HG02970 (cell line): ENCODE measurements around the gene ENTPD1.
"Not testable (repeated sequence)": the region's sequence is repeated elsewhere in the genome, so short reads cannot be mapped to it uniquely, and the experiment has no call there.

Experiments used
- ATAC-seq: cut with Tn5 transposase; IDR thresholded peaks from one replicate; pipeline ENCODE4 v1.9.1; 2021; ENCODE audit warnings: mild to moderate bottlenecking, moderate library complexity, moderate number of reproducible peaks; ENCODE audit not compliant: unreplicated experiment, low FRiP score

The ENTPD1 gene

DNA sequence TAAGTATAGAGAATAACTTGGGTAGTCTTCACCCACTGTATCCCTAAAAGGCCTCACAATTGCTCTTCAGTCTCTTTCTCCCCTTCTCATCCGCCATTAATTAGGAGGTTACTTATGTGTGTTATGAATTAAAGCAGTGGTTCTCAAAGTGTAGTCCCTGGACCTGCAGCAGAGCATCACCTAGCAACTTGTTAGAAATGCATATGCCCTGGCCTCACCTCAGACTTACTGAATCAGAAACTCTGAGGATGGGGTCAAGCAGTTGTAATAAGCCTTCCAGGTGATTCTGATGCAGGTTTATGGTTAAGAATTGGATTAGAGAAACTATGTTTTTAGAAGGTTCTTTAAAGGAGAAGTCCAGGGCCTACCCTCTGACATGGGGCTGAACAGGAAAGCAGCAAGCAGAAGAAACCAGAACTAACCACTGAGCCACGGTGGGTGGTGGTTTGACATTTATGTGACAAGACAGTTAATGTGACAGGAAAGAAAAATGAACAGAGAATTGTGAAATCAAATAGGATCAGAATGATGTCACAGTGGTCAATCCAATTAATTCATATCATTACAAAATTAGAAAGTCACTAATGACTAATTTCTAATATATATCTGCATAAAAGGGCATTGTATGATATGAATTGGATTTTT, 37.6 kb downstream of the ENTPD1 start:
- no peak for ATAC-seq

DNA sequence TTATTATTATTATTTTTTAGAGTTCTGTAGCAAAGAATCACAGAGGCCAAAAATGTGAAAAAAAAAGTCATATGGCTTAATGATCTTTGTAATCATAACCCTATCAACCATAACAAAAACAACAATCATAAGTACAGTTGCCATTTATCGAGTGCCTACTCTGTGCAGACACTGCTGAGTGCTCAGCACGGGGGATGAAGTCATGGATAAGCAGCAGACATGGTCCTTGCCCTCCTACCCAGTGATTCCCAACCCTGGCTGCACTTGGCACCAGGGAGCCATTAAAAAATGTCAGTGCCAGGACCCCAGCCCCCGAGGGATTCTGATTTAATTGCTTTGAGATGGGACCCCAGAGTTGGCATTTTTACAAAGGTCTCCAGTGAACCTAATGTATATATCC, 38.2 kb downstream of the ENTPD1 start:
- ATAC-seq, result no peak

GRCh38 chr10:95795602-95796001, 39.6 kb downstream of the ENTPD1 start:
- ATAC-seq, result no peak

DNA sequence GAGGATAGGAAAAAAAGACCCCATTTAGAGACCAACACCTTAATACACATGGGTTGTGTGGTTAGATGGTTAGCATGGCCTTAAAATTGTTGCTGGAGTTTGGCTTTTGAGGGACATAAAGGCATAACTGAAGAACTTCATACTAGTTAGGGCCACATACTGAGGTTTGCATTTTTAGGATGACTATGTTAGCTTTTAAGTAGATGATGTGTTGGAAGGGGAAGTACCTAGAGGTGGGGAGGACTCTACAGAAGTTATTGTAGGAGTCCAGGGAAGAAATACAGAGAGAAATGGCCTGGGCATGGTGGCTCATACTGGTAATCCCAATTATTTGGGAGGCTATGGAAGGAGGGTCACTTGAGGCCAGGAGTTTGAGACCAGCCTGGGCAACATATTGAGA, 40.5 kb downstream of the ENTPD1 start:
- no peak for ATAC-seq

DNA sequence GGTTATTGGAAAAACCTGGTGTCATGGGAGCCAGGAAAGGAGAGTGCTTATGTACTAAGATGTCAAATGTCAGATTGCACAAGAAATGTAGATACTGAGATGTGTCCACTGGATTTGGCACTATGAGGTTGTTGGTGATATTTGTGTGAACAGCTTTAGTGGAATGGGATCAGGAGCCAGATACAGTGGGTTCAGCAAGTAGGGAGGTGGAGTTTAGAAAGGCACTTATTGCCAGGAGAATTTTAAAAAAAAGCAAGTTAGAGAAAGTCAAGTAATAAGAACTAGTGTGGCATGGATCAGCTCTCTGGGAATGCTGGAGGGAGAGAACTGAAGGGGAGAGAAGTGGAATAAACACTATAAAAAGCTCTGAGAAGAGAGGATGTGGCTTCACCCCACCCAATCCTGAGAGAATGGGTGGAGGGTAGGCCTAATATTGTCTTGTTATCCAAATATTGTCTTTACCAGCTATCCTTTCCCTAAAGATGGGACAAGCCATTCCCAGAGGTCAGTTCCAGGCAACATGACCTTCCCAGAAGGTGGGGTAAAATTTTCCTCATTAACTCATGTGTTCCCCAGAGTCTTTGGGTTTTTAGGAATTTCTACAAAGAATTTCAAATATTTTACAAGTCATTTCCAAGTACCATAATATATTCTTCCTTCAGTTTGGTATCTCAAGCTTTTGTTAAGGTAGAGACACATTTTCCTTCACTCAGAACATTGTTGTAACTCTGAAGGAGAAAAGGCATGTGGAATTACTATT, 42.3 kb downstream of the ENTPD1 start:
- no peak for ATAC-seq

DNA sequence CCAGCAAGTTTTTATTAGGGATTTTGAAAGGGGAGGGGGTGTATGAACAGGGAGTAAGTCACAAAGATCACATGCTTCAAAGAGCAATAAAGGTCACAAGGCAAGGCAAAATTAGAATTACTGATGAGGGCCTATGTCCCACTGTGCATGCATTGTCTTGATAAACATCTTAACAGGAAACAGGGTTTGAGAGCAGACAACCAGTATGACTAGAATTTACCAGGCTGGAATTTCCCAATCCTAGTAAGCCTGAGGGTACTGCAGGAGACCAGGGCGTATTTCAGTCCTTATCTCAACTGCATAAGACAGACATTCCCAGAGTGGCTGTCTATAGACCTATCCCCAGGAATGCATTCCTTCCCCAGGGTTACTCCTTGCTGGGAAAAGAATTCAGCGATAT, 44.3 kb downstream of the ENTPD1 start:
- ATAC-seq, result not testable (repeated sequence)

DNA sequence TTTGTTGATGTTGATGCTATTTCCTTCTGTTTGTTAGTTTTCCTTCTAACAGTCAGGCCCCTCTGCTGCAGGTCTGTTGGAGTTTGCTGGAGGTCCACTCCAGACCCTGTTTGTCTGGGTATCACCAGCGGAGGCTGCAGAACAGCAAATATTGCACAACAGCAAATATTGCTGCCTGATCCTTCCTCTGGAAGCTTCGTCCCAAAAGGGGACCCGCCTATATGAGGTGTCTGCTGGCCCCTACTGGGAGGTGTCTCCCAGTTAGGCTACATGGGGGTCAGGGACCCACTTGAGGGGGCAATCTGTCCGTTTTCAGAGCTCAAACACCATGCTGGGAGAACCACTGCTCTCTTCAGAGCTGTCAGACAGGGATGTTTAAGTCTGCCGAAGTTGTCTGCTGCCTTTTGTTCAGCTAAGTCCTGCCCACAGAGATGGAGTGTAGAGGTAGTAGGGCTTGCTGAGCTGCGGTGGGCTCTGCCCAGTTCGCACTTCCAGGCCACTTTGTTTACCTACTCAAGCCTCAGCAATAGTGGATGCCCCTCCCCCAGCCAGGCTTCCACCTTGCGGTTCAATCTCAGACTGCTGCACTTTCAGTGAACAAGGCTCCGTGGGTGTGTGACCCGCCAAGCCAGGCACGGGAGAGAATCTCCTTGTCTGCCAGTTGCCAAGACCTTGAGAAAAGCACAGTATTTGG, 50.9 kb downstream of the ENTPD1 start:
- ATAC-seq, result not testable (repeated sequence)

- not testable (repeated sequence) for ATAC-seq
These were observed 52.8 kb downstream of the ENTPD1 start for GRCh38 chr10:95808705-95809308.

DNA sequence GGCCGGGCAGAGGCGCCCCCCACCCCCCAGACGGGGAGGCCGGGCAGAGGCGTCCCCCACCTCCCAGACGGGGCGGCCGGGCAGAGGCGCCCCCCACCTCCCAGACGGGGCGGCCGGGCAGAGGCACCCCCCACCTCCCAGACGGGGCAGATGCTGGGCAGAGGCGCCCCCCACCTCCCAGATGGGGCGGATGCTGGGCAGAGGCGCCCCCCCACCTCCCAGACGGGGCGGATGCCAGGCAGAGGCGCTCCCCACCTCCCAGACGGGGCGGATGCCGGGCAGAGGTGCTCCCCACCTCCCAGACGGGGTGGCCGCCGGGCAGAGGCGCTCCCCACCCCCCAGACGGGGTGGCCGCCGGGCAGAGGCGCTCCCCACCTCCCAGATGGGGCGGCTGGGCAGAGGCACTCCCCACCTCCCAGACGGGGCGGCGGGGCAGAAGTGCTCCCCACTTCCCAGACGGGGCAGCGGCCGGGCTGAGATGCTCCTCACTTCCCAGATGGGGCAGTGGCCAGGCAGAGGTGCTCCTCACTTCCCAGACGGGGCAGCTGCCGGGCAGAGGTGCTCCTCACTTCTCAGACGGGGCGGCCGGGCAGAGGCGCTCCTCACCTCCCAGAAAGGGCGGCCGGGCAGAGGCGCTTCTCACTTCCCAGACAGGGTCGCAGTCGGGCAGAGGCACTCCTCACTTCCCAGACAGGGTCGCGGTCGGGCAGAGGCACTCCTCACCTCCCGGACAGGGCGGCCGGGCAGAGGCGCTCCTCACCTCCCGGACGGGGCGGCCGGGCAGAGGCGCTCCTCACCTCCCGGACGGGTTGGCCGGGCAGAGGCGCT, 53.6 kb downstream of the ENTPD1 start:
- no peak for ATAC-seq

- ATAC-seq, result no peak
These were observed 54.4 kb downstream of the ENTPD1 start for GRCh38 chr10:95810198-95810976.

DNA sequence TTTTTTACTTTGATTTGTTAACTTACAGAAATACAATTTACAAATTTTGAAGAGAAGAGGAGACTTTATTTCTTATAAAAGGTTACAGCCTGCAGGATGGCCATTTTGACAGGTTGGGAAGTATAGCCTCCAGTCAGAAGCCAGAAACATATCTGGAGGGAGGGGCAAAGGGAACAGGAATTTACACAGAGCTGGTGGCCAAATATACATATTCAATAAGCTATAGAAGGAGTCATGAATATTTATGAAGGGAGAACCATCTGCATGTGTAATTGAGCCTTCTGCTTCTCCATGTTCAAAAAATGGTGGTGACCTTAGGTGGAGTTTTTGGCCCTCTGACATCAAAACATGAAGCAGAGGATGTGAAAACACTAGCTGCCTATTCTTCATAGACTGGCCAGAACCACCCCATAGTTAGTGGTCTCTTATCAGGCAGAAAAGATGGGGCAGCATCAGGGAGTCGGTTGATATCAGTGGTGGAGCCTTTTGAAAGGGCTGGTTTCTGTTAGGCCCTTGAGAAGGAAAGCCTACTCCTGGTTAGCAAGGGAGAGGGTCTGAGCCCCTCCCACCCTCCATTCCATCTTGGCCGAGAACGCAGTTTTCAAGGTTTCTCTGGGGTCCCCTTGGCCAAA, 57.2 kb downstream of the ENTPD1 start:
- ATAC-seq, result no peak

DNA sequence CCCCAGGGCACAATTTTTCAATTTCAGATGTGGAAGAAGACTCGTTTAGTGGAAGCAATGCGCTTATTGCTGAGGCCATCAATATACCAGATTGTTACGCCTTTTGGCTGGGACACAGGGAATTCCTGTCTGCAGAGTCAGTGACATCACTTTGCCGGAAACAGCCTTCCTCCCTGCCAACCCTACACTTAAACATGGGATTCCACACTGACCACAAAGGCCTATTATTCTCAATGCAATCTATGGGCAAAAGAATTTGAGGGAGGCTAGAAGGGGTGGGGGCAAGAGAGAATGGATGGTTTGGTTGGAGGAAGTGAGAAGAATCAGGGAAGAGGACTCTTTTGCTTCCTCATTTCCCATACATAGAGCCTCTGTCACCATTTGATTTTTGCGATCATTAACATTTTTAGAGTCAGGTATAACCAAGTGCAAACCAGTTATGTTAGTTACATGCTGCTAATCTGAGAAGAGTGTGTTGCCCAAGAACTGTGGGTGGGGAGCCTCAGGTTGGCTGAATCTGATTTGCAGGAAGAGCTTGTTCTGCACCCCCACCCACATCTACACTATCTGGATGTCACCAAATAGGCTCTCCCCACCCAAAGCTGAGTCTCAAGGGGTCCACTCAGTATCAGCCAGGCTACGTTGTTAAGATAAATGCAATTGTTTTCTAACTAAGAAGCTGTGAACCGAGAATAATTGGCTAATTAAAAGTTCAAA, 58.2 kb downstream of the ENTPD1 start:
- ATAC-seq, result no peak

DNA sequence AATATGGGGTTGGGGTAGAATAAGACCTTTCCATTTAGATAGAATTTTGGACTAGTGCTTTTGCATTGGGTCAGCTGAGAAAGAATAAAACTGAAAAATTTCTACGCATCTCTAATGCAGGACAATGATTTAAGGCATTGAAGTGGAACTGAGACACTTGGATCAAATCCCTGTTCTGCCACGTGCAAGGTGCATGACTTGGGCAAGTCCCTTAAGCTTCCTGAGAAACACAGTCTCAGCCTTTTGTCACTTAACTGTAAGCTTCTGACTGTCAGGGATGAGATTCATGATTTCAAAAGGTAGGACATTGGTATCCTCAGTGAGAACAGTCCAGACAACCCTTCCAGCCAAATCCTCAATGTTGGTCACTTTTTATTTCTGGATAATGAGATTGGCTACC, 59.2 kb downstream of the ENTPD1 start:
- ATAC-seq, result no peak

DNA sequence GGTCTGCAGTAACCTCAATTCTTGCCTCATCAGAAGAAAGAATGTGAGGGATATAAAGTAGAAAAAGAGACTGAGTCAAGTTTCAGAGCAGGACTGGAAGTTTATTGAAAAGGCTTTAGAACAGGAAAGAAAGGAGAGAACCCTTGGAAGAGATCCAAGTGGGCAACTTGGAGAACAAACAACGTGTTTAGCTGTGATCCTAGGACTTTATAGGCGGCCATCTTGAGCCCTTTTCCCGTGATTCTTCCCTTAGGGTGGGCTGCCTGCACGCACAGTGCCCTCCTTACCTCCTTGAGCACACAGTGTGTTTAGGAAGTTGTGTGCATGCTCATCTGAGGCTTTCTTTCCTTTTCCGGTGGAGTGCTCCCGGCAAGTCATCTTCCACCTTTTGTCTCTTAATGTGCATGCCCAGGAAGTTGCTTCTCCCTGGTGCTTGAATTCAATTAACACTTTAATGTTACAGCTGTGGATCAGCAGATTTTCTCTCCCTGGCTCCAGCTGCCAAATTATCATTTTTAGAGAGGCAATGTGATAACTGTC, 59.8 kb downstream of the ENTPD1 start:
- ATAC-seq, result no peak

DNA sequence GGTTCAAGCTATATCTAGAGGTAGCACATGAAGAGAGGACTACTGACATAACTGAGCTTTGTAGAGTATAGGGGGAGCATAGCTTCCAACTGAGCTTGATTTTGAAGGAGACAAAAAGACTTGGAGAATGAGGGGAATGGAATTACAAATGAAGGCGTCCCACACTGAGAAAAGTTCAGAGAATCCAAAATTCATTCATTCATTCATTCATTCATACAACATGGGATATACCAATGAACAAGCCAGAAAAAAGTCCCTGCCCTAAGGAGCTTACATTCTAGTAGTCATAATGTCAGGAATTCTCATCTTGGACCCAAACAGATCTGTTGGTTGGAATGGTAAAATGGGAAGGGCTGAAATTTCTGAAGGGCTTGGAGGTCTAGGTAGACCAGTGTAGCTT, 62.0 kb downstream of the ENTPD1 start:
- ATAC-seq, result no peak

GRCh38 chr10:95818668-95819067, 62.7 kb downstream of the ENTPD1 start:
- no peak for ATAC-seq

DNA sequence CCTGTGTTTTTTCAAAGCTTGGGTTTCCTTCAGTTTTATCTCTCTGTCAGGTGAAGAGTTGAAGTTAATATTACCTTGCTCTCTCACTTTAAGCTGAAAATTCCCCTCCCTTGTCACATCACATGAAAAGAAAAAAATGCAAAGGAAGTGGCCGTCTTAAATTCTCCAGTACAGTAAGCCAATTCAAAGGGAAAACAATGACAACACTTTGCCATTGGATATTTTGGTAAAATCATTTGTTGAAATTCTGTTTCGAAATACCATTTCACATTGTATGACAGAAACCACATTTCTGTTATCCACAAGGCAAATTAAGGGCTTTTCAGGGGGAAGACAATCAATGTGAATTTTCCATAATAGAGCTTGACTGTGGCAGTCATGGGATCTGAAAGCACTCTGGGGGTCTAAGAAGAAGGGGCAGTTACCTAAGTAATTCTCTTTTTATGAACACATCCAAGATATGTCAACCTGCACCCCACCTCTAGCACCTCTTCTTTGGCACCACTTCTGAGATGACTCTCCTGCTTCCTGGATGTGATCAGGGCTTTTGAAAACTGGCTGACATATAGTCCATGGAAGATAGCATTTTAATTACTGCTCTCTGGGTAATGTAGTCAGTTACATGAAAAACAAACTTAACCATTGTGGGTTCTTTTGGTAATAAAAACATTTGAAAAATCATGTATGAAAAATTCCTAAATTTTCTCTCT, 63.8 kb downstream of the ENTPD1 start:
- no peak for ATAC-seq

- no peak for ATAC-seq
These were observed 64.4 kb downstream of the ENTPD1 start for GRCh38 chr10:95820363-95820762.
